CD4-positive, alpha-beta T cell treated with Interleukin-6 at 100 ng/mL for 8 hours (primary cell): Measurements from ENCODE around the gene PYROXD2.

ENCODE experiments used
- DNase-seq: peaks from one replicate; pipeline ENCODE4 v3.0.0-alpha.2; 2020; ENCODE audit warnings: mixed read lengths, low spot score

The PYROXD2 gene

DNA sequence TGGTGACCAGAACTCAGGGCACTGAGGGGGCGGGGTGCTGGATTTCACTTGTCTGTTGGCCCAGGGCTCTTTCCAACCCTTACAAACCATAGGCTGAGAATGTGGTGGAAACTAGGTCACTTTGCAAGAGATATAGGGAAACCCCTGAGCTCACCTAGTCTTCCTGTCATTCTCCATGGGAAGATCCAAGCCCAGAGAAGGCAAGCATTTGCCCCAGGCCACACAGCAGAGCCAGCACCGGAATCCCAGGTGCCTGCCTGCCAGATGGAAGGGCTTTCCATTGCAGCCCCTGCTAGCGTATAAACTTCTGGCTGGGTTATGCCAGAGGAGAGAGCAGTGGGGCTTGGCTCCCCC, 427 bp downstream of the PYROXD2 start:
- DNase-seq = no peak

DNA sequence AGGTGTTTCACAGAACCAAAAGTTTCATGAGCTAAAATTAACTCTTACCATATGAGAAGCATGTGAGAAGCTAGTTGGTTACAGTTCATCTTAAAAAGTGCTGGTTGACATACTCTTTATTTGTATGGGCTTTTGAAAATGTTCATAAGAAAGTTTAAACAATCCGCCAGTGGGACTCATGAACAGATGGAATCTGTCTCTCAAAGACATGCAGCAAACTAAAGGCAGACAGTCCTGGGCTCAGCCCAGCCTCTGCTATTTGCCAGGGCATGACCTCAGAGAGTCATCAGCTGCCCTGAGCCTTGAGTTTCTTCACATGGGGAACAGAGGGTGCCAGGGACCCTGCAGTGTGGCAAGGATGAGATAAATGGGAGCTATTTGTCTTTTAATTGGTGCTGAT, 3.2 kb downstream of the PYROXD2 start:
- DNase-seq = no peak

GRCh38 chr10:98411166-98411565, 3.8 kb downstream of the PYROXD2 start:
- DNase-seq = no peak

DNA sequence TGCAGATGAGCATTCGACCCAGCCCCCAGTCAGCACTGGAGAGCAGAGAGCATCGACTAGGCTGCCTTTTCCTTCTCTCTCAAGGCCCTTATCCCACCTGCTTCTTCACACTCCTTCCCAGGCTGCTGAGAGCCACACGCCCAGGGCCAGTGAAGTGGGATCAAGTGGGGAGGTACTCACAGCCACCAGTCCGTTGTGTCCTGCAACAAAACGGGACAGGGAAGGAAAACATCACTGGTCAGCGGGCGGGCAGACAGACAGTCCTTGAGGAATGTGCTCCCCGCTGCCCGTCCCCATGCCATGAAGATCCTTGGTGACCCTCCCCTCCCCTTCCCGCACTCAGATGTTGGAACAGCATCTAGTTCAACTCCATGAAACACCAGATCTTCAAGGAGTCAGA, 4.2 kb downstream of the PYROXD2 start:
- DNase-seq = no peak

- DNase-seq = no peak
These were observed 4.7 kb downstream of the PYROXD2 start for GRCh38 chr10:98410135-98410743.

DNA sequence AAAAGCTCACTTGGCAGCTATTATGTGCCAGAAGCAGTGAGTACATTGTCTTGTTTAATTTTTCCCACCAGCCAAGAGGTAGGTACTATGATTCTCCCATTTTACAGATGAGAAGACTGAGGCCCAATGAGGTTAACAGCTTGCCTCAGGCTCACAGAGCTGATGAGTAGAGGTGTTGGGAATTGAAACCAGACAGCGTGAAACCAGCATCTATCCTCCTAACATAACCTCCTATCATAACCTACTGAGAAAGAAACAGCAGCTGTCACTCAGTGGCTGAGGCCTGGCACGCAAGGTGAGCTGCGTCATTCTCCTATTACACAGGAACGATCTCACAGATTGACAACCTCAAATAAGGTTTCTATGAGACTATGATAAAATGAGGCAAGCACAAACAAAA, 6.2 kb downstream of the PYROXD2 start:
- no peak for DNase-seq

DNA sequence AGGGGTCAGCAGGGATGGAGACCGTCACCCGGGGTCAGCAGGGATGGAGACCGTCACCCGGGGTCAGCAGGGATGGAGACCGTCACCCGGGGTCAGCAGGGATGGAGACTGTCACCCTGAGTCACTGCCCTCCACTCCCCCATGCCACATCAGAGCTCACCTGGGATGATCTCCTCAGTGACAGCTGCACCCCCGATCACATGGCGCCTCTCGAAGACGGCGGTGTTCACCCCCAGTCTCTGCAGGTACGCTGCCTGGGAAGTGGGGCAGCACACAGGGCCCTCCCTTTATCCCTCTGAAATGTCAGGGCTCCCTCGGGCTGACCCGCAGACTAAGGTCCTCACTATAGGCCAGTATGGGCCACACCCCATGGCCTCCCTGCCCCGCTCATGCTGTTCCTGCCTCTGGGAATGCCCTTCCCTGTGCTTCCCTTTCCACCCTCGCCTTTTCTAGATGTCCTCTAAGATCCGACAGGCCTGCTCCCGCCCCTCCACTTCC, 7.2 kb downstream of the PYROXD2 start:
- no peak for DNase-seq

- no peak for DNase-seq
These were observed 7.8 kb downstream of the PYROXD2 start for GRCh38 chr10:98407017-98407743.

GRCh38 chr10:98405422-98405821, 9.6 kb downstream of the PYROXD2 start:
- no peak for DNase-seq

GRCh38 chr10:98404571-98405359, 10.2 kb downstream of the PYROXD2 start:
- no peak for DNase-seq

DNA sequence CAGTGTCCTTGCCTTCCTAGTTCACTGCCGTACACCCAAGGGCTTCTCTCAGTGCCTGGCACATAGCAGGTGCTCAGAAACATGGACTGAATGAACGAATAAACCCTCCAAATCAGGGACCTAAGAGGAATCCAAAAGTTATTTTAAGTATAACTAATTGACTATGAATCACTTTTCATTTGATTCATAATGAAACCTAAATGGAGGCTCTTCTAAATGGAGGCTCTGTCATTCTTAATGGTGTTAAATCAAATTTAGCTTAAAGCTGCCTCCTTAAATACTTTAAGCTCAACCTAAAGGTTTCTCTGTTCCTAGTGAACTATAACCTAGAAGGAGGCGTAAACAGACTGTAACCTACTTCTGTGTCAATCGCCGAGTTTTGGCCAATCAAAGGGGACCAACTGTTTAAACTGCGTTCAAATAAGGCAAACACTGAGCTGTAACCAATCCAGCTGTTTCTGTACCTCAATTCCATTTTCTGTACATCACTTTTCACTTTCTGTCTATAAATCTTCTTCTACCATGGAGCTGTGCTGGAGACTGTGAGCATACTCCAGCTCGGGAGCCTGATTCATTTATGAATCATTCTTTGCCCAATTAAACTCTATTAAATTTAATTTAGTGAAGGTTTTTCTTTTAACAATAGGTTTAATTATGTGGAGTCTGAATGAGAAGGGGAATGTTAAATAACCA, 11.0 kb downstream of the PYROXD2 start:
- no peak for DNase-seq

DNA sequence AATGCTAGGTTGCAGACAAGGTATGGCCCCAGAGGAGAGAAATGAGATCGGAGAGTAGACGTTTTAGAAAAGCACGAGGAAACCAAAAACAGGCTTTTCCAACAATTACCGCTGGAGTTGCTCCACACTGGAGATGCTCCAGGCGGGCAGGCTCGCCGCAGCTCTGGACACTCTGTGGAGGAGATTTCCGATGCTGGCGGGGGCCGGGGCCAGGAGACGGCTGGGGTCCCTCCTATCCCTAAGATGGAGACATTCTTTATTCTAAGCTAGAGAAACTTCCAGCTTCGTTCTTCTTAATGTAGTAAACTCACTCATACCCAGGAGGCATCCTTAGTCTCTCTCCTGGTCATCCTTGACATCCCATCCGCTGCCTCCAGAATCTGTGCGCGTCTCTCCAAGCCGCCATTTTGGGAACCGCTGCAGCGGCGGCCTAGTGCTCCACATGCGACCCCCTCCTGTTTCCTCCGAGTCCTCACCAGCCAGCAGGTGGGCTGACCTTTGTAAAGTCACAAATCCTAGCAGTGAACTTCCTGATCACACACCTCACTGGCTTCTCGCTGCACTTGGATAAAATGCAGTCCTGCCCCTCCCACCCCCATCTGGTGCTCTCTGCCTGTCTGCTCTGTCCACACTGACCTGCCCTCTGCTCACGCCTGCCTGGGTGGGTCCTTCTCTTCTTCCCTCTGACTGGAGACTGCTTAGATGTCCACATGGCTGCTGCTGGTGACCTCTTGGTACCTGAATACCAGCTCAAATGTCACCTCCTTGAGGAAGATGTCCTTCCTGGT, 11.9 kb downstream of the PYROXD2 start:
- no peak for DNase-seq

GRCh38 chr10:98402478-98402877, 12.5 kb downstream of the PYROXD2 start:
- no peak for DNase-seq

- DNase-seq = no peak
These were observed 14.5 kb downstream of the PYROXD2 start for GRCh38 chr10:98400482-98400881.

- no peak for DNase-seq
These were observed 15.2 kb downstream of the PYROXD2 start for GRCh38 chr10:98399784-98400183.

- DNase-seq = no peak
These were observed 17.8 kb downstream of the PYROXD2 start for GRCh38 chr10:98397089-98397600.

GRCh38 chr10:98396096-98397063, 18.6 kb downstream of the PYROXD2 start:
- no peak for DNase-seq

DNA sequence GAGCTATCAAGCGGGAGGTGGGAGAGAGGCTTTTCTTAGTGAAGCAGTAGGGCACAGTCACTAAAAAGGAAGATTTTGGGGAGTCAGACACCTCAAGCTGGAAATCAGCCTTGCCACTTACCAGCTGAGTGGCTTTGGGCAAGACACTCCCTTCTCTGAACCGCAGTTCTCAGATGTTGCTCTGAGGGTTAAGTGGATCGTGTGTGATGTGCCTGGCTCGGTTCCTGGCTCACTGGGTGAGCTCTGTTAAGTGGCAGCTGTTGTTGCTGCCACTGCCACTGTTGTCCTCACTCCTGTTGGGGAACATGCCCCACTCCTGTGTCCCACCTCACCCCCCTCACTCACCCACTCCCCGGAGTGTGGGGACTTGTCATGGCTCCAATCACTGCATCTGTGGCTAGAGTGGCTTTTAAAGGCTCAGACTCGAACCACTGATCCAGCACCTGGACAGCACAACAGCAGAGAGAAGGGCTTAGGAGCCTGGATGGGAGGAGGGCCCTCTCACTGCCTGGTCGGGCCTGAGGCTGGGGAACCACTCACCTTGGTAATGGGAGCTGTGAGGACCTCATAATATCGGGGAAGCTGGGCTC, 20.0 kb downstream of the PYROXD2 start:
- DNase-seq = no peak

DNA sequence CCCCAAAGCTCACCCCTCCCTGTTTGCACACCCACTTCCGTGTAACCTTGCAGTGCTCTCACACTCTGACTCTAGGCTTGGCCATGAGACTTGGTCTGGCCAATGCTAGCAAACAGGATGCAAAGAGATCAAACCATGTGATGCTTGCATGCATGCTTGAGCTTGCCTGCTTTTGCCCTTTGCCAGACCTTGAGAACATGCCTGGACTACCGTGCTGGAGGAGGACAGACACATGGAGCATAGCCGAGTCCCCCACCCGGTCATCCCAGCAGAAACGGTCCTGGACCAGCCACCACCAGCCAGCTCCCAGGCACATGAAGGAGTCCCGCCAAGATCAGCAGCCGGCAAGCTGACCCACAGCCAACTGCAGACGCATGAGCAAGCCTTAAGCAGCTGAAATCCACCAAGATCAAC, 23.4 kb downstream of the PYROXD2 start:
- DNase-seq = no peak

DNA sequence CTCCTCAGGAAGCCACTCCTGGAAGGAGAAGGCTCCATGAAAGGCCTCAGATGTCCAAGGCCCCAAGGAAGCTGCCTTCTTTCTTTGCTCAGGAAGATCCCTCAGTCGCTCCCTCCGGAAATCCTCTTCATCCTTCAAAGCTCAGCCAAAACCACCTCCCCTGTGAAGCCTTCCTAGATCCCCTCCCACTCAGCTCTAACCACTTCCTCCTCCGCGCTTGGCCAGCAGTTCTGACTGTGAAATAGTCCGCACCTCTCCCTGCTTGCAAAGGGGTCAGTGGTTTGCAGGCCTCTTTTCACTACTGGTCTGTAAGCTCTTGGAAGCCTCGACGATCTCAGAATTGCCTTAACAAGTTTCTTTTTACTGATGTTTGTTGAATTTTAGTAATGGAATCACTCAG, 23.9 kb downstream of the PYROXD2 start:
- peak; percentile 7 for DNase-seq
